CD4-positive, alpha-beta T cell treated with Interleukin-4 for 4 hours (primary cell): ENCODE data around the gene POU6F2.
"Not testable (repeated sequence)": the region's sequence is repeated elsewhere in the genome, so short reads cannot be mapped to it uniquely, and the experiment has no call there.

ENCODE experiments used
- DNase-seq: peaks from one replicate; pipeline ENCODE4 v3.0.0-alpha.2; 2020

The POU6F2 gene

DNA sequence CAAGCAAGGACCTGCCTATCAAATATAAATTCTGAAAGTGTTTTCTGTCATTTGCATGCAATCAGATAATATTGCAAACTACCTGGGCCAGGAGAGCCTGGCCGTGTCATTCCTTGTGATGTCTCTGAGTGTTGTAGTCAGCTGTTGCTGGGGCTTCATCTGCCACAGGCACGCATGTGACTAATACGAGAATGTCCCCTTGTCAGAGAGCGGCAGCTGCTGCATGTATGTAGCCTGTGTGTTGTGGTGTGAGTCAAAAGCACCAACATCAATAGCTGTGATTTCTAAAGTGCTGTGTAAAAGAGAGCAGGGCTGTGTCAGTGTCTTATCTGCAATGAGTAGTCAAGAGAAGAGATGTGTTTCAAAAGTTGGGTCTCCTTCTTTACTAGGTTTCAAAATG lies 155.4 kb downstream of the POU6F2 start:
- no peak for DNase-seq

DNA sequence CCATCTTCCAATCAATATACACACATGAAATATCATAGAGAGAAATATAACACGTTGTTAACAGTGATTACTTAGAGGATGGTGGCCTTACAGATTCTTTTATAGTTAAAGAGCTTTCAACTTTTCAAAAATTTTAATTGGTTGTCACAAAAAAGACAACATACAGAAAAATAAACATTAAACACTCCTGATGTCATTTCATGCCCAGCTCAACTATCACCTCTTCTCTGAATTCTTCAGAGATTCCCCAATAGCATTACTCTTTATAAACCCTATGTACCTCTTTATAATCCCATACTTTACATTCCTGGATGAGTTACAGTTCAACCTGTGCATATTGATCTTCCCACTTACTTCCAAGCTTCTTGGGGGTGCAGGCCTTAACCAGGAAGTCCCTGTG lies 159.8 kb downstream of the POU6F2 start:
- DNase-seq, result no peak

DNA sequence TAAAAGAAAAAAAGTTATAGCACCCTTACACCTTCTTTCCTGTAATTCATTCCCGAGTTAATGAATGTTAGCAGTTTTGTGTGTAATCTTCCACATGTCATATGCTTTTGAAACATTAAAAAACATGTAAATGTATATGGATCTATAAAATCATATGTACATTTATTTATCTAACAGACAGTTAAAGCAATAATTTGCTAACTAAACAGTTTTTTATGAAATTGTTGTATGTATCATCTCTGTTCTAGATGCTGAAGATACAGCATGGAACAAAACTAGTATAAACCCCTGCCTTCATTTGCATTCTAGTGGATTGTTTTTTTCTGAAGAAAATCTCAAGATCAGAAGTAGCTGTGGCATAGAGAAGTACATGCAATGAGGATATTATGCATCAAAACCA lies 165.0 kb downstream of the POU6F2 start:
- no peak for DNase-seq

DNA sequence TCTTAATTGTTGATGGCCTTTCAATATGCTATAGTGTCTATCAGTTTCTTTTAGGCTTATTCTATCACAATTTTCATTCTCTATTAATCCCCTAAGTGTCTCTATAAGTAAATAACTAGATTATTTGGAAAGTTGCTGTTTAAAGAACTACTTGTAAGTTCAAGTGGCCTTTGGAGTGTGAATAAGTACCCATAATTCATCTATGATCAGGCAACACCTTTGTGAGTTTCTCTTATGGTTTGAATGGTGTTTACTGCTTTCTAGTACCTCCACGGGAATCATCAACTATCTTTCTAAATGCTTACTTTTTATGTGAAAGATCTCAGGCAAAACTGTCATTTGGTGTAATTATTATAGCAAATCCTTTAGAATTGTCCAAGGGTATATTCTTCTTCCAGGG lies 166.7 kb downstream of the POU6F2 start:
- DNase-seq, result no peak

DNA sequence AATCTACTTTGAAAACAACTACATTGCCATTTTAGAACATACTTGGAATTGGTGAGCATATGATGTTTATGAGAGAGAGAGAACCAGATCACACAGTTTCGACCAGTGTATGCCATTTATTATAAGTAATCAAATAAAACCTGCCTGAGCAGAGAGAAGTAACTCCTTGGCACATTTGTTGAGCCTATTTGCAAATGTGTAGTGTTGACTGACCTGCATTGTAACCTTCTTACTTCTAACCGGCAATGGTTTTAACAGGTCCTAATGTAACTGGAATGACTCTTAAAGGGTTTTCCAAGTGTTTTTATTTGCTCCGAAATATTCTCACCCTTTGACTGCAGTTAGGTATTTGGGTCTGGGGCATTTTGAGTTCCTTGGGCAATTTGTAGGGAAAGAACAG lies 167.6 kb downstream of the POU6F2 start:
- DNase-seq, result no peak

DNA sequence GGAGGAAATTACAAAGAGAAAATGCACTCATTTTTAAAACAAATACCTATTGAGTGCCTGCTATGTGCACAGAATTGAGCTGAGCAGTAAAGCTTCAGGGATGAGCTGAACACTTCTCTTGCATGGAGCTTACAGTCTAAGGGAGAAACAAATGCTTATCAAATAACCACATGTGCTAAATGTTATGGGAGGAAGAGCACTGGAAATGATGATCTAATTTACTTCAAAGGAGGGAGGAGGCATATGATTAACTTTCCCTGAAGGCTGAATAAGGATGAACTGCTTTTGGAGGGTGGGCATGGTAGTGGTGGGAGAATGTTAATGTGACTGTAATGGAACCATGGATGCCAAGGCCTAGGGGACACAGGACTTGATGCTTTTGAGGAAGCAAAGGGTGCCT lies 168.2 kb downstream of the POU6F2 start:
- DNase-seq, result no peak

DNA sequence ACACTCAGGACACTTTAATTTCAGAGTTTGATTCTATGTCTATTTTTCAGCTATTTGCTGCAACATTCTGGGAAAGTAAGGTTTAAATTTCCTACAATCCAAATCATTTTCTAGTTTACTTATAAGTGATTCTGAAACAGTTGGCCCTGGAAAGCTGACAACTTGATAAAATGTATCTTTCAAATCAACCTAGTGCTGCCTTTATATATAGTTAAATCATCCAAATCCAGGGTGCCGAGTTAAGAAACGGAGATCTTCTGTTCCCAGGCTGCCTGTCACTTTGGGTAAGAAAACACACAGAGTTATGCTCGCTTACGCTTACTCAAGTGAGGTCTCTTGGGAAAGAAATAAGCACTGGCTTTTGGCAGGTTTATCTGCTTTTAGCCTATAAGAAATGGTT lies 175.0 kb downstream of the POU6F2 start:
- DNase-seq, result no peak

DNA sequence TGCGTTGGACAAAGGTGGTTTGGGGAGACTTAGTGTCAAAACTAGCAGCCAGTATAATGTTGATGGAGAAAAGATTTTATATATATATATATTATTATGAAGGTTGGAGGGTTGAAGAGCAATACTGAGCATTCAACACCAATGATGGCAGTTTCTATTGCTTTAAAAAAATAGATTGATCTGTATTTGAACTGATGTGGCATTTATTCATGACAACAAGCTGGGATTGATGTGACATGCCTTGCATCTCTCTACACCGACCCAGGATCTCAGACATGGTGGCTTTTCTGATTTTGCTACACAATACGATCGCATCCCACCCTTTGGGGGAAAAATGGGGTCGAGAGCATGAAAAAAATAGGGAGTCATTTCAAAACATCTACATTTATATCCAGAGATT lies 175.4 kb downstream of the POU6F2 start:
- no peak for DNase-seq

DNA sequence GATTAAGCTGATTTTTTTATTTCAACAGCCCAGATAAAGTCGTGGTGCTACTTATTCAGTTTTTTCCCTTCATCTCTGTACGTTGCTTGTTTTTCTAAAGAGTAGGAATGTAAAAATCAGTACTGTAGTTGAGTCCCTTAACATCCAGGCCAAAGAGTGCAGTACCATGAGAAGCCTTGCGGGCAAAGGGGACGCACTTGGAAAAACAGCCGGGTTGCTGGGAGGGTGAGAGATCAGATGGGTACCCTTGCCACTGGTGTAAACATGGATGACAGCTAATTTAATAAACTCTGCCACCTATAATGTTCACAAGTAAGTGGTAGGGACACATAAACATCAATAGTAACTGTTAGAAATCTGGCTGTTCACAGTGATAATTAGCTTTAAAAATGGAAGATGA lies 175.9 kb downstream of the POU6F2 start:
- DNase-seq, result no peak

DNA sequence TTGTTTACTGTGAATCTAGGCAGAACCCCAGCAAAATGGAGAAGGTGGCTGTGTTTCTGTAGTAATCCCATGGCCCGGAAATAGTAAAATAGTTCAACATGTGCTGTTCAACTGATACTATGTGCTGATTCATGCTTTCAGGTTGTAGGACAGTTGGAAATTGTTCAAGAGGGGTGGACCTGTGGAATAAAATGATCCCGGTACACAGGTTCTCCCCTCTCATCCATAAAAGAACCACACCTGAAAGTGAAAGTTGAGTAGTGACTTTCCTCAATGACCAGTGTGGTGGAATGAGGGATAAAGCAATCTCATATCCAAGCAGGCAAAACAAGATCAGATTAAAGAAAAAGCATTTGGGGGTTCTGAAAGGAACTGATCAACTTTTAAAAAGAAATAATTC lies 177.1 kb downstream of the POU6F2 start:
- DNase-seq, result no peak

DNA sequence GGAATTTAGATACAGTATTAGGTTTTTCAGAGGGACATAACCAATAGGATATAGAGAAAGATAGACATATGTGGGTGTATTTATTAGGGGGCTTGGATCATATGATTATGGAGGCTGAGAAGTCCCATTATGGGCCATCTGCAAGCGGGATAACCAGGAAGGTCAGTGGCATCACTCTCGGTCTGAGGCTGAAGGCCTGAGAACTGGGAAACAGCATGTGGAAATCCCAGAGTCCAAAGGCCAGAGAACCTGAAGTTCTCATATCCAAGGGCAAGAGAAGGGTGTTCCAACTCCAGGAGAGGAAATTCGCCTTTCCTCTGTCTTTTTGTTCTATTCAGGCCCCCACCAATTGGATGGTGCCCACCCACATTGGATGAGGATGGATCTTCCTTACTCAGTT lies 180.7 kb downstream of the POU6F2 start:
- DNase-seq, result no peak

DNA sequence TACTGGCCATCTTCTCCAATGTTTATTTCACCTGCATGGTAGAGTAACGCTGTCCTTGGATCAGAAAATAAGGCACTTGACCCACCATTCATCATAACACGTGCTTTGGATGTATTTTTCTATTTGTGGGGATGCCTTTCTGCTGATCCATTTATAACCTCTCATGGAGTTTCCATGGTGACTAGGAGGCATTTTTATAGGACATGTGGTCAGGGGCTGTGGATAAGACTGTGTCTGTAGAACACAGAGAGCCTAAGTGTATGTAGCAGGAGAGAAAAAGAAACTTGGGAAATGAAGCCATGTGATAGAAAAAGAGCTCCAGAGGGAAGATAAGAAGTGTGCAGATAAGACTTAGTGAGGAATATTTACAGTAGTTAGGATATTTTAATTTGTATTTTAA lies 184.2 kb downstream of the POU6F2 start:
- DNase-seq, result no peak

DNA sequence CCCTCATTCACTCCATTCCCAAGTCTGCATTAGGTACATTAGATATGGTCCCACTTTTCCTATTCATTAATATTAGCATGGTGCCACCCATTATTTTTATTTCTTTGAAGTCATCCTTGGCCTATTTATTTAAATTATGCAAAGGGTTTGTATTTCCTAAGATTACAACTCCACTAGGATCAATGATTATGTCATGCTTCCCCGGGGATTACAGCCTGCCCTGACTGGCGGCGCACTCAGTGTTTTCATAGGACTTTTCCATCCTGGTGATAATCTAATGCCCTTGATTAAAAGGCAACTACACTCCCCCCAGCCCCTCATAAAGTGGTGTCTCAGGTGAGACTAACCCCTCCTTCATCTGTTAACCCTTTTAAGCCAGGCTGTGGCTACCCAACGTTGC lies 187.2 kb downstream of the POU6F2 start:
- DNase-seq, result no peak

DNA sequence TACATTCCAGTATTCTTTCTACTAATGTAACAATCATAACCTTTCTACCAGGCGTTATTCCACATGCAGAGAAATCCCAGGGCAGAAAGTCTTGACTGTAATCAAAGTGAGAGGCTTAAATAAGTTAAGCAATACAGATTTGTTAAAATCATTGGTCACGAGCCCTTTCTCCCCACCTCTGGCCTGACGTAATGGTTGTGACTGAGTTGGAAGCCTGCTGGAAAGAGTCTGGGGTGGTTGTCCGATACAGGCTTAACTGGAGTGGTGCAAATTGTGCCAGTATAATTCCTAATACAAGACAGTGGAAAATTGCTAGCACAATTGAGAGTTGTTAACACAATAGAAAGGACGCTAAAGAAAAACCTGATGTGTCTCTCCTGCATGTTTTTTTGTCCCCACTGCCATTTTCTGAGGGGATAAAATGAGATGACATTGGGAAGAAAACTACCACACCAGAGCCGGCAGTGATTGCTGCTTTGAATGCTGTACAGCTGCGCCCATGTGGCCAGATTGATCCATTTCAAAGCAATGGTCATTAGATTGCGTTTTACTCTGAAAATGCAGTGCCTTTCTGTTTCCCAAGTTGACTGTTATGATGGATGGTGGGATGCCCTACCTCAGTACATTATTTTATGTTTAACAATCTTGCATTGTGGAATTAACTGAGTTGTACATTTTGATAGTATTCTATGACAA lies 190.8 kb downstream of the POU6F2 start:
- DNase-seq, result no peak

DNA sequence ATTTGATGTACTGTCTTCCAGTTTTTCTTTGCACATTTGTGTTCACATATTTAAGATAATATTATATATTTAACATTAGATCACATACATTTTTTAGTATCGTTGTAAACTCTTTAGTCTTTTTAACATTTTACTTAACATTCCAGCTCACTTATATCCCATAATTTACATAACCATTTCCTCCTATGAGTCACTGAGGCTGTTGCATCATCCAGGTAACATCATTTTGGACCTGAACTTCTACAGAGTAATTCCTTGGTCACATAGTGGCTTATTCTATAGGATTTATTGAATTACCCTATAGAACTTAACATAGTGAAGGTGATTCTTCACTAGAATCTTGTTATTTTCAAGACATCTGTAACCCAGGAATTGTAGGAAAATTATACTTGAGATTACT lies 194.4 kb downstream of the POU6F2 start:
- DNase-seq, result no peak

DNA sequence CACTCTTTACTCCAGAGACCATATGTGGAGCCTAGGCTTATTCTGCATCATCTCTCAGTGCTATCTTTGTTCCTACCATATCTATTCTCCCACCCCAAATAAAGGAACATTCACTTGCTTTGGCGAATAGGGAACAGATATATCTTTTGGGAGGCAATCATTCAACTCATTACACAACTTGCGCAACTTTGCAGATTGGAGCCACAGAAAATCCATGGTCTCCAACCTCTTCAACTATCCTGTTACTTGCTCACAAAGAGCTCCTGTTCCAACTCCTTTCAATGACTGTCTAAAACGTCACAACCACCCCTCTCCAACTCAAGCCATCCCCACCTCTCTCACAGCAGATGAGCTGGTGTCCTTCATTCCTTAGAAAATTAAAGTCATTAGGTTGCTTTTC lies 203.7 kb downstream of the POU6F2 start:
- no peak for DNase-seq

DNA sequence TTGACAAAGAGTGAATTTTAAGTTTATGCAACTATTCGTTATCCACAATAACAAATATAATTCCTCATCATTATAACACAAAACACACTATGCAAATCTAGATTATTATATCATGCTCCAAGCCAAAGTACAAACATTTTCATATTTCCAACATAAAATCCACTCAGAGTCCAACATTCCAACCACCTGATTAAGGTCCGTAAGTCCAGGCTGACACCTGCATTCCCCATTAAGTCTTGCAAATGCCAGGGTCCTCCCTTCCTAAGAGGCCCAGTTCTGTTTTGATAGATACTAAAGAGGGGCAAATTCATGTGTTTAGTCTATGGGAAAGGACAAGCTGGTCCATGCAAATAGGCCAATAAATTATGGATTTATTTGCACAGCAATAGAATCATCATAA lies 206.1 kb downstream of the POU6F2 start:
- DNase-seq, result no peak

DNA sequence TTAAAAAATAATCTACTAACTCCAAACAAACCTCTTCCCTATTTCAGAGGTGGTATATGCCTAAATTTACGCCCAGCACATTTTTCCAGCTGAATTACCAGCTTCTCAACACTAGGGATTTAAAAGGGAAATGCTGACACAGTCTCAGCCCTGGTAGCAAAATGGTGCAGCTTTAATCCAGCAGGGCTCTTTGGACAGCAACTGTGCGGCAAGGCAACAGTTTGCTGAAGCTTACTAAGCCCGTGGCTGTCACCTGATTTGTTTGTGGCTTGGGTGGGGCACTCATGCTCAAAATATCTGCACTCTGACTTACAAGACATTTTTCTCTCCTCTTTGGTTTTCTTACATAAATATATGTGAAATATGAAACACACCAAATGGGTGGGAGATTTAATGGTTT lies 206.7 kb downstream of the POU6F2 start:
- no peak for DNase-seq

DNA sequence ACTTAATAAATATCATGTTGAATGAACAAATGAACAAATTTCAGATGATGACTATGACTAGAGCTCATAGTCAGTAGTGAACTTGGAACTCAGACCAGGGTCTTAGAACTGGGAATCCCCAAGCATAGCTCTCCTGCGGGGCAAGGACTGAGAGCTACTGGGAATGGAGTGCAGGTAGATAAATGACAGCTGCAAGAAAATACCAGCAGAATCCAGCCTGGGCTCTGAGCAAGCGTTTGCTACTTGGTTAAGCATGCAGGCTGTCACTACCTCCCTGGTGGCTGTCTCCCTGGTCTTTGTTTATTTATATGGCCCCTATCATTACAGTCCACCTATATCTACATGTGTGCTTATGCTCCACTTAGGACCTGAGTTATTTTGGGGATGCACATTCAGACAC lies 208.4 kb downstream of the POU6F2 start:
- DNase-seq, result no peak

DNA sequence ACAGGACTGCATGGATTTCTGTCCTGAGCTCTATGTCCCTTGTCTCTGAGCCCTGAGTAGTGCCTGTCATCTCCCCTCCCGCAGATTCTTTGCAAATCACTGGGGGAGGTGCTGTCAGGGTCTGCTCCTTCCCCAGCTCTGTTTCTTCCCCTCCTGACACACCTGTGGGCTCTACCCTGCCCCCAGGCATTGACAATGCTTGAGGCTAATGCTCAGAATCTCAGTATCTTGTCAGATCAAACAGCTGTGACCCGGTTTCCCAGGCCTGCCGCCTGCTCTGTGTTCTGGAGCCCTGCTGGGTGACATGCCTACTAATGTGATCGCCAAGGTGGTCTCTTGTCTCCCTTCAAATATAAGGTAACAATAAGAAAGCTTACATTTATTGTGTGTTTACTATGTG lies 209.0 kb downstream of the POU6F2 start:
- no peak for DNase-seq

DNA sequence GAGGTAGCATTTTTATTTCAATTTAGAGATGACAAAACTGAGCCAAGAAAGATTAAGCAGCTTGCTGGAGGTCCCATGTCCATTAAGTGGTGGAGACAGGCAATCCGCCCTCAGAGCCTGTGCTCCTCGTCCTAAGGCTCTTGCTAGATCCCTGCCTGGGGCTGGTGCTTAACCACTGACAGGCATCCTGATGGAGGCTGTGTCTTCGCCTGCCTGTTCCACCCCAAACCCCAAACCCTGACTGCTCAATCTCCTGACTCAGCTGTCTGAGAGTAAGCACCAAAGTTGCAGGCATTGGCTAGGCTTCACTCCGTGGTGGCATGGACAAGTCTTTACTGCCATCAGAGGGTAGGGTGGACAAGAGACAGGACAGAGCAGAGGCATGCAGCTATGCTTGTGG lies 209.4 kb downstream of the POU6F2 start:
- no peak for DNase-seq

DNA sequence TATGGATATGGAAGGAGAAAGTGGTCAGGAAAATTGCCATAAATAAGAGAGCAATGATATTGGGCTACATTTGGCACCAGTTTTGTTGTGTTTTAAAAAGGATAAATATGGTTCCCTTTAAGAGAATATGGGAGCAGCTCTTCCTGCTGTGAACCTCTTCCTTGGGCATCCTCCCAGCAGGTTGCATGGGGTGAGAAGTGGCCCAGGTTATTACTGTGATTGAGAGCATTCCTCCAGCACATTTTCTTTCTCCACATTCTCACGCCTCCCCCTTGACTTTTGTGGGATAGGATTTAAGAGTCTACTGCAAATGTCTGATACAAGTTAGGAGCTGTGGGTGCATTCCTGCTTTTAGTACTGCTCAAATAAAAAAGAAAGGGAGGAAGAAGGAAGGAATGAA lies 214.8 kb downstream of the POU6F2 start:
- no peak for DNase-seq

DNA sequence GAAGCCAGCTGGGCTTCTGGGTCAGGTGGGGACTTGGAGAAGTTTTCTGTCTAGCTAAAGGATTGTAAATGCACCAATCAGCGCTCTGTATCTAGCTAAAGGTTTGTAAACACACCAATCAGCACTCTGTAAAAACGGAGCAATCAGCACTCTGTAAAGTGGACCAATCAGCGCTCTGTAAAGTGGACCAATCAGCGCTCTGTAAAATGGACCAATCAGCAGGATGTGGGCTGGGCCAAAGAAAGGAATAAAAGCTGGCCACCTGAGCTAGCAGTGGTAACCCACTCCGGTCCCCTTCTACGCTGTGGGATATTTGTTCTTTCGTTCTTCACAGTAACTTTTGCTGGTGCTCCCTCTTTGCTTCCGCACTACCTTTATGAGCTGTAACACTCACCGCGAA lies 216.7 kb downstream of the POU6F2 start:
- not testable (repeated sequence) for DNase-seq

DNA sequence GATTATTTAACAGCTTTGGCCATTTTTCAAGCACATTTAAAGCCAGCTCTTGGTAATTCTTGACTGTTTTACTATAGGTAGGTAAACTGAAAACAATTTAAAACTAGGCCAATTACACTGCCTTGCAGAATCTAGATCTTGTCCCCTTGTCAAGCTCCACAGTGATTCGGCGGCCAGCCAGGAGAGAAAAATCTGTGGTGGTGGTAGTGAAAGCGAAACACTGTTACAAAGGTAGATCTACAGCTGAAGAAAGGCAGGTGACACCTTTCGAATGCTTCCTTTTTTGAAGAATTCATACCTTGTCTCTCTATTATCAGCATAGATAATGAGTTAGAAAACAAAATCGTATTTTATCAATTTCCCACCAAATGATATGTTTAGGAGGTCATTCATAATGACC lies 218.3 kb downstream of the POU6F2 start:
- DNase-seq, result no peak

DNA sequence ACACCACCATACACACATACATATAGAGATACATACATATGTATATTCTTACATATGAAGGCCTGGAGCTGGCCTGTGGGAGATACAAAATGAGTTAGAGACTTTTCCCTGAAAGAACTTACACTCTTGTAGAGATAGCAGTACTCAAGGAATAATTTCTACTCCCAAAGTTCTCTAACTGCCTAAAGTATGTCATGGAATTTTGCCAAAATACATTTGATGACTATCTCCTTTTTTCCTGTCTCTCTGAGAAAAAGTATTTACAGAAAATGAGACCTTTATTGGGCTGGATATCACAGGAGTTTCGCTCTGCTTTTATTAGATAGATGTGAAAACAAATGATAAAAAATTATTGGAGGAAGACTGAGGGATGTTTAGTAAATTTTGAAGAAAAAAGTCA lies 220.1 kb downstream of the POU6F2 start:
- DNase-seq, result no peak

DNA sequence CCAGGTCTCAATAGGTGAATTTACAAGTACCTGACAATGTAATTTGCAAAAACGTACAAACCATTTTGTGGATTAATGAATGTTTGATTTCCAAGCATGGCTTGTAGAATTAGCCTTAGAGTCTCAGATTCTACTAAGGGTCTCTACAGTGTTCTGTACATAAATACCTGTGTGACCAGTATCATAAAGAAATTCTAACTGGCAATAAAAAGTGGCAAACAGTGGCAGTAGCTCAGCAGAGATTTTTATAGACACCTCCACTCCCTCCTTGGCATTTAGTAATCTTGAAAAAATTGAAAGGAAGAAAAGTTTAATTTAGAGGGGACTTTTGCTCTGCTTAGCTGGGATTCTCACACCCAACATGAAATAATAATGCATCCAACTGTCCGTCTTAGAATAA lies 220.8 kb downstream of the POU6F2 start:
- no peak for DNase-seq
